ENCODE results near the gene CMIP. TPM values are rescaled to one million over a fixed set of nuclear protein-coding genes. Genes with fewer than 3 reads are reported as not detected.

Gene CMIP
- total RNA-seq, 2 donors from 2014 or later, result 7.7 to 19.2 TPM

- Histone ChIP-seq H3K27ac (no peak overlapping the region), H3K27me3 (no peaks in the 10 kb centered on the region), H3K36me3 (peaks cover 8% of the 10 kb centered on the region), H3K9me3 (no peaks in the 10 kb centered on the region), H3K4me1 (no peaks in the 10 kb centered on the region), H3K4me3 (no peak overlapping the region)
- no peak for TF ChIP-seq CTCF (IDR thresholded peaks at IDR 0.05)
- DNase-seq (ENCODE audit: low spot score), result peak; percentile 65
Measured at GRCh38 chr16:81711657-81712319, 267.2 kb downstream of the CMIP start.

- H3K36me3 ChIP-seq, result peaks cover 3% of the 10 kb centered on the region
- no peaks in the 10 kb centered on the region for H3K27me3 ChIP-seq
- H3K27ac ChIP-seq, result no peak overlapping the region
- no peak overlapping the region for H3K4me3 ChIP-seq
- H3K9me3 ChIP-seq, result no peaks in the 10 kb centered on the region
- no peak for TF ChIP-seq CTCF (IDR thresholded peaks at IDR 0.05)
- DNase-seq (ENCODE audit: low spot score), result no peak
- H3K4me1 ChIP-seq, result no peaks in the 10 kb centered on the region
Measured at GRCh38 chr16:81712681-81713080, 268.1 kb downstream of the CMIP start.

GRCh38 chr16:81713295-81713772, 268.7 kb downstream of the CMIP start:
- no peak for TF ChIP-seq CTCF (IDR thresholded peaks at IDR 0.05)

GRCh38 chr16:81713796-81714195, 269.2 kb downstream of the CMIP start:
- Histone ChIP-seq H3K27me3 (no peaks in the 10 kb centered on the region), H3K4me1 (peaks cover 0 to 5% of the 10 kb centered on the region in 2 donors), H3K36me3 (no peaks in the 10 kb centered on the region), H3K4me3 (no peak overlapping the region), H3K27ac (no peak overlapping the region), H3K9me3 (no peaks in the 10 kb centered on the region)
- TF ChIP-seq CTCF (IDR thresholded peaks at IDR 0.05), result no peak
- DNase-seq (ENCODE audit: low spot score), result no peak

More at GRCh38 chr16:81713295-81713772, 268.7 kb downstream of the CMIP start:
- H3K27me3 ChIP-seq, result no peaks in the 10 kb centered on the region
- no peak overlapping the region for H3K4me3 ChIP-seq
- H3K27ac ChIP-seq, result no peak overlapping the region
- H3K9me3 ChIP-seq, result no peaks in the 10 kb centered on the region
- H3K4me1 ChIP-seq, result peaks cover 0 to under 1% of the 10 kb centered on the region in 2 donors
- DNase-seq (ENCODE audit: low spot score), result no peak
- no peaks in the 10 kb centered on the region for H3K36me3 ChIP-seq

- DNase-seq (ENCODE audit: low spot score), result no peak
- H3K4me3 ChIP-seq, result no peak overlapping the region
- TF ChIP-seq CTCF (IDR thresholded peaks at IDR 0.05), result no peak
- H3K4me1 ChIP-seq, result peaks cover 0 to 8% of the 10 kb centered on the region in 2 donors
- no peaks in the 10 kb centered on the region for H3K27me3 ChIP-seq
- H3K36me3 ChIP-seq, result no peaks in the 10 kb centered on the region
- no peak overlapping the region for H3K27ac ChIP-seq
- no peaks in the 10 kb centered on the region for H3K9me3 ChIP-seq
Measured at GRCh38 chr16:81714583-81714982, 270.0 kb downstream of the CMIP start.

All from right atrium auricular region (tissue), 2 donors.